Left lobe of liver (tissue), 2 donors: ENCODE data around the gene CCDC190. TPM values are rescaled to one million over a fixed set of nuclear protein-coding genes. Genes with fewer than 3 reads are reported as not detected.
"Not testable (repeated sequence)": the region's sequence is repeated elsewhere in the genome, so short reads cannot be mapped to it uniquely, and the experiment has no call there.

Experiments
- ATAC-seq: fragments of 200-7000 bp; cut with Tn5 transposase; one replicate; pipeline ENCODE4 v1.9.1; 2020; ENCODE audit warnings: mild to moderate bottlenecking, moderate library complexity
- DNase-seq: peaks from one replicate; pipeline ENCODE4 v3.0.0-alpha.2; 2020; ENCODE audit warnings: low spot score
- total RNA-seq: library from RNA; stranded (reverse); gene quantifications from one replicate; pipeline ENCODE4 v1.2.1, GENCODE V29; 2021
- donor health status: DM: no; HTN: no; CAD: no; lungs with moderate emphysema.
- donor health status: DM: no; HTN: yes; CAD: no.

Gene CCDC190
- total RNA-seq, 1 donor from 2014 or later = not detected

GRCh38 chr1:162838863-162839262, 22.1 kb downstream of the CCDC190 start:
- DNase-seq (no peak), ATAC-seq (no peak)

- ATAC-seq (no peak), DNase-seq (no peak)
Observed at GRCh38 chr1:162835157-162835899, 25.6 kb downstream of the CCDC190 start.

- ATAC-seq (no peak), DNase-seq (no peak)
Observed at GRCh38 chr1:162832470-162832869, 28.5 kb downstream of the CCDC190 start.

GRCh38 chr1:162829268-162829667, 31.7 kb downstream of the CCDC190 start:
- no peak for DNase-seq

GRCh38 chr1:162823771-162824525, 37.0 kb downstream of the CCDC190 start:
- ATAC-seq (no peak), DNase-seq (no peak)

More at GRCh38 chr1:162829268-162829667, 31.7 kb downstream of the CCDC190 start:
- no peak for ATAC-seq

GRCh38 chr1:162823231-162823630, 37.7 kb downstream of the CCDC190 start:
- DNase-seq (no peak), ATAC-seq (no peak)

- peak; percentile 68 for ATAC-seq
- no peak for DNase-seq
Observed at GRCh38 chr1:162822391-162823200, 38.4 kb downstream of the CCDC190 start.

- not testable (repeated sequence) for ATAC-seq, DNase-seq
Observed at GRCh38 chr1:162818666-162819065, 42.3 kb downstream of the CCDC190 start.

GRCh38 chr1:162818136-162818535, 42.8 kb downstream of the CCDC190 start:
- not testable (repeated sequence) for DNase-seq, ATAC-seq

- ATAC-seq = not testable (repeated sequence)
Observed at GRCh38 chr1:162812357-162812756, 48.6 kb downstream of the CCDC190 start.

GRCh38 chr1:162807503-162807902, 53.5 kb downstream of the CCDC190 start:
- not testable (repeated sequence) for DNase-seq, ATAC-seq

More at GRCh38 chr1:162812357-162812756, 48.6 kb downstream of the CCDC190 start:
- not testable (repeated sequence) for DNase-seq

Other genes with a start within 250 kb of the CCDC190 start
- 2.0 TPM for gene DDR2, start 228.7 kb downstream of the CCDC190 start, total RNA-seq
- gene HSD17B7, start 70.5 kb downstream of the CCDC190 start, total RNA-seq = 14.6 TPM
- 0.50 TPM for gene RGS4, start 208.2 kb upstream of the CCDC190 start, total RNA-seq